Right lobe of liver (tissue), 6 donors: ENCODE results near the gene METTL6. TPM values are rescaled to one million over a fixed set of nuclear protein-coding genes. Genes with fewer than 3 reads are reported as not detected.
A peak's percentile ranks its signal among the peaks of the same experiment; 100 is the strongest.

Source experiments
- ATAC-seq, 4 donors: fragments of 200-7000 bp; cut with Tn5 transposase; one replicate each; pipeline ENCODE4 v1.9.1; 2020; ENCODE audit warnings: mild to moderate bottlenecking in 4 of 4, moderate library complexity in 4 of 4
- DNase-seq, 3 donors: peaks; one replicate each; pipeline ENCODE4 v3.0.0-alpha.2; 2020
- H3K27ac ChIP-seq, 3 donors: fragments of 200-600 bp; one replicate each; pipeline ENCODE4 v1.8.0; 2022
- H3K27me3 ChIP-seq, 2 donors: fragments of 200-600 bp; one replicate each; pipeline ENCODE4 v1.8.0; 2022
- H3K36me3 ChIP-seq, 4 donors: fragments of 200-600 bp; sonication (generic) in 1 of 4; one replicate each; pipeline versions ENCODE4 v1.5.1 to v1.8.0; 2017 to 2022; ENCODE audit warnings: control low read depth in 1 of 4
- H3K4me1 ChIP-seq, 4 donors: fragments of 200-600 bp; sonication (generic) in 1 of 4; one replicate each; pipeline versions ENCODE4 v1.5.1 to v1.8.0; 2017 to 2022; ENCODE audit warnings: control low read depth in 1 of 4
- H3K4me3 ChIP-seq, 3 donors: fragments of 200-600 bp; one replicate each; pipeline ENCODE4 v1.8.0; 2022
- H3K9me3 ChIP-seq, 4 donors: fragments of 200-600 bp; sonication (generic) in 1 of 4; one replicate each; pipeline versions ENCODE4 v1.5.1 to v1.8.0; 2017 to 2022; ENCODE audit warnings: control low read depth in 1 of 4
- CTCF ChIP-seq, 4 donors: fragments of 200-600 bp in 3 of 4; fragments of 450-650 bp in 1 of 4; IDR thresholded peaks; one replicate each; pipeline versions ENCODE4 v1.5.1 to v1.8.0; 2016 to 2022; ENCODE audit warnings: antibody characterized with exemption in 4 of 4, mild to moderate bottlenecking in 2 of 4
- POLR2A ChIP-seq: fragments of 450-650 bp; IDR thresholded peaks from one replicate; pipeline ENCODE4 v1.6.1; 2017; ENCODE audit warnings: antibody characterized with exemption, mild to moderate bottlenecking
- whole genome bisulfite sequencing: methylation state at CpG from one replicate; pipeline ENCODE4 v1.1.6; 2018; ENCODE audit warnings: low coverage, low lambda C conversion rate; ENCODE audit not compliant: insufficient coverage; ENCODE audit errors: missing lambda C conversion rate; 5-methylcytosine and 5-hydroxymethylcytosine counted together
- intact Hi-C, 2 donors: fragments of 100-400 bp; cut with DNase I; formaldehyde crosslinking; loops; one replicate each; pipeline versions ENCODE4 v1.11.2 to v1.14.1; 2022
- total RNA-seq, 6 experiments: library from RNA; depleted of rRNA in 2 of 6; stranded (reverse); fragments of >200 nt in 2 of 6; fragmentation: NEBNext Ultra II Directional in 3 of 6; extraction: Animal tissue kit (Norgen Biotek cat#: 25700) in 3 of 6; gene quantifications; one replicate each; pipeline versions ENCODE4 v1.1.0 to v1.2.4, GENCODE V29; 2016 to 2023
- donor health status: DM: no; HTN: yes; CAD: no.
- donor health status: DM: no; HTN: no; CAD: no.
- donor health status: DM: no; HTN: no; CAD: no.
- donor health status: DM: no; HTN: yes; CAD: no.
- donor health status: DM: no; HTN: yes; CAD: no.

METTL6 gene
- total RNA-seq, 6 experiments from 2014 or later: 5.3 to 7.5 (median 6.2) TPM

- no peak for TF ChIP-seq CTCF (IDR thresholded peaks at IDR 0.05)
- TF ChIP-seq POLR2A: no peak
- H3K4me1 ChIP-seq: peaks cover 0 to 15% (median 4%) of the 10 kb centered on the region in 4 donors
- no peaks in the 10 kb centered on the region for H3K27me3 ChIP-seq
- peak; percentile 77 to 85 (median 82) for ATAC-seq
- no peak for DNase-seq
- intact Hi-C loops: no loop called here
- H3K9me3 ChIP-seq: no peaks in the 10 kb centered on the region
- 41% methylated on average over 3 of the region's 3 CpGs for WGBS
- H3K36me3 ChIP-seq: peaks cover 0 to 36% (median 6%) of the 10 kb centered on the region in 4 donors
- no peak overlapping the region for H3K4me3 ChIP-seq
- peak overlapping the region; percentile 62 to 77 (median 76) for H3K27ac ChIP-seq
These were observed 18.1 kb downstream of the METTL6 start for GRCh38 chr3:15409239-15409638.

GRCh38 chr3:15405448-15406050 lies 21.8 kb downstream of the METTL6 start:
- no peak for DNase-seq
- Histone ChIP-seq H3K4me3 (no peak overlapping the region), H3K4me1 (peaks cover 0 to 15% (median 4%) of the 10 kb centered on the region in 4 donors), H3K27ac (no peak overlapping the region), H3K9me3 (no peaks in the 10 kb centered on the region), H3K27me3 (no peaks in the 10 kb centered on the region), H3K36me3 (peaks cover 0 to 6% (median 0%) of the 10 kb centered on the region in 4 donors)
- 37% methylated on average over 3 of the region's 3 CpGs for WGBS
- intact Hi-C loops: no loop called here
- peak; percentile 50 to 64 (median 60) for ATAC-seq
- peak; percentile 57 to 66 (median 62) for TF ChIP-seq CTCF (IDR thresholded peaks at IDR 0.05)
- no peak for TF ChIP-seq POLR2A

GRCh38 chr3:15404767-15405166 lies 22.6 kb downstream of the METTL6 start:
- no peak overlapping the region for H3K27ac ChIP-seq
- 100% methylated on average over 1 of the region's 1 CpG for WGBS
- peak in 1 of 4 donors; percentile 29 for ATAC-seq
- intact Hi-C loops: no loop called here
- H3K36me3 ChIP-seq: no peaks in the 10 kb centered on the region
- no peak overlapping the region for H3K4me3 ChIP-seq
- TF ChIP-seq CTCF (IDR thresholded peaks at IDR 0.05) (no peak), POLR2A (no peak)
- no peak for DNase-seq
- peaks cover 0 to 14% (median 4%) of the 10 kb centered on the region in 4 donors for H3K4me1 ChIP-seq
- H3K9me3 ChIP-seq: no peaks in the 10 kb centered on the region
- no peaks in the 10 kb centered on the region for H3K27me3 ChIP-seq

GRCh38 chr3:15403965-15404364 lies 23.4 kb downstream of the METTL6 start:
- Histone ChIP-seq H3K4me1 (peaks cover 0 to 6% (median under 1%) of the 10 kb centered on the region in 4 donors), H3K36me3 (no peaks in the 10 kb centered on the region), H3K9me3 (no peaks in the 10 kb centered on the region), H3K27me3 (no peaks in the 10 kb centered on the region), H3K27ac (no peak overlapping the region), H3K4me3 (no peak overlapping the region)
- no peak for ATAC-seq
- no peak for DNase-seq
- no peak for TF ChIP-seq POLR2A
- no peak for TF ChIP-seq CTCF (IDR thresholded peaks at IDR 0.05)
- 71% methylated on average over 1 of the region's 3 CpGs for whole genome bisulfite sequencing
- intact Hi-C loops: no loop called here
